ENCODE measurements around the gene HIGD2A.

- TF ChIP-seq GATA3 (IDR thresholded peaks at IDR 0.05; ENCODE audit: low read depth, low read length) (no peak), GATA2 (IDR thresholded peaks at IDR 0.05; ENCODE audit: low read depth, low read length) (no peak)
Observed at GRCh38 chr5:176369934-176370711, 18.4 kb upstream of the HIGD2A start.
